NCI-H748 (cell line): Measurements from ENCODE around the gene PXN.
"Not testable (repeated sequence)": the region's sequence is repeated elsewhere in the genome, so short reads cannot be mapped to it uniquely, and the experiment has no call there.

ENCODE experiments used
- DNase-seq: peaks from one replicate; lab custom pipeline; 2025; ENCODE audit not compliant: unreplicated experiment; lab: John Stamatoyannopoulos, UW

The PXN gene

GRCh38 chr12:120211904-120212283 is 53.6 kb downstream of the PXN start:
- no peak for DNase-seq

- DNase-seq: no peak
These were observed 54.2 kb downstream of the PXN start for GRCh38 chr12:120211243-120211903.

GRCh38 chr12:120209851-120210250 is 55.7 kb downstream of the PXN start:
- DNase-seq: no peak

- no peak for DNase-seq
These were observed 58.3 kb downstream of the PXN start for GRCh38 chr12:120207227-120207626.

GRCh38 chr12:120206781-120207180 is 58.7 kb downstream of the PXN start:
- not testable (repeated sequence) for DNase-seq

- DNase-seq: no peak
These were observed 59.3 kb downstream of the PXN start for GRCh38 chr12:120206228-120206627.

- no peak for DNase-seq
These were observed 61.4 kb downstream of the PXN start for GRCh38 chr12:120204171-120204570.

- no peak for DNase-seq
These were observed 65.1 kb downstream of the PXN start for GRCh38 chr12:120200364-120200800.

GRCh38 chr12:120199595-120200306 is 65.8 kb downstream of the PXN start:
- DNase-seq: no peak

GRCh38 chr12:120199025-120199424 is 66.5 kb downstream of the PXN start:
- DNase-seq: no peak

GRCh38 chr12:120197542-120197887 is 68.0 kb downstream of the PXN start:
- no peak for DNase-seq

GRCh38 chr12:120196817-120197541 is 68.6 kb downstream of the PXN start:
- DNase-seq: not testable (repeated sequence)

GRCh38 chr12:120196363-120196762 is 69.2 kb downstream of the PXN start:
- no peak for DNase-seq

- peak; percentile 80 for DNase-seq
These were observed 70.8 kb downstream of the PXN start, which contains the start of gene GCN1 for GRCh38 chr12:120194534-120195395. TSS of gene GCN1 (minus strand) at chr12:120194715. CDS start at chr12:120194697, 18 bp downstream.

- DNase-seq: no peak
These were observed 71.3 kb downstream of the PXN start for GRCh38 chr12:120194226-120194533.

GRCh38 chr12:120193286-120193685 is 72.2 kb downstream of the PXN start:
- not testable (repeated sequence) for DNase-seq

GRCh38 chr12:120190985-120191480 is 74.5 kb downstream of the PXN start:
- DNase-seq: no peak

- DNase-seq: no peak
These were observed 75.1 kb downstream of the PXN start for GRCh38 chr12:120190386-120190785.

- DNase-seq: no peak
These were observed 78.9 kb downstream of the PXN start for GRCh38 chr12:120186654-120187053.

GRCh38 chr12:120183211-120183631 is 82.3 kb downstream of the PXN start:
- no peak for DNase-seq
